ENCODE results near the gene NR3C2. TPM values are rescaled to one million over a fixed set of nuclear protein-coding genes. Genes with fewer than 3 reads are reported as not detected.

Gene NR3C2
- total RNA-seq, 1 experiment from 2014 or later = 2.8 TPM

- Histone ChIP-seq H3F3A (ENCODE audit: low read length, unreplicated experiment) (no peaks in the 10 kb centered on the region), H4K20me1 (ENCODE audit: low read length) (no peaks in the 10 kb centered on the region), H3K4me1 (ENCODE audit: insufficient read depth, low read length) (no peaks in the 10 kb centered on the region), H2AFZ (ENCODE audit: low read length) (no peak overlapping the region), H3K9ac (ENCODE audit: low read length) (no peak overlapping the region), H3K4me2 (ENCODE audit: low read length) (no peak overlapping the region), H3K27me3 (ENCODE audit: low read length) (no peaks in the 10 kb centered on the region), H3K4me3 (ENCODE audit: low read length) (no peak overlapping the region), H3K79me2 (ENCODE audit: low read length) (no peaks in the 10 kb centered on the region), H3K9me2 (replicated peaks; ENCODE audit: low read length) (no peaks in the 10 kb centered on the region), H3K27ac (ENCODE audit: low read length) (no peak overlapping the region), H3K9me3 (ENCODE audit: low read length) (no peaks in the 10 kb centered on the region), H3K36me3 (ENCODE audit: low read depth, low read length) (no peaks in the 10 kb centered on the region)
- TF ChIP-seq EZH2 (IDR thresholded peaks at IDR 0.05; ENCODE audit: low read length, unreplicated experiment) = no peak
- TF ChIP-seq EZH2phosphoT487 (IDR thresholded peaks at IDR 0.05; ENCODE audit: borderline replicate concordance, low read length) = no peak
- no peak for TF ChIP-seq CTCF (conservative IDR thresholded peaks at IDR 0.05; ENCODE audit: low read depth, low read length)
- DNase-seq = no peak
- intact Hi-C loops (cut with micrococcal nuclease) = no loop called here
- no TSS peak for BruUV-seq (replicated peaks)
- no peak for ATAC-seq
- POLR2A ChIA-PET (ENCODE audit: unreplicated experiment) = no interaction called here
- CTCF ChIA-PET = no interaction called here
These were observed 238.9 kb downstream of the NR3C2 start for GRCh38 chr4:148203056-148203898.

- TF ChIP-seq CTCF (conservative IDR thresholded peaks at IDR 0.05; ENCODE audit: low read depth, low read length) = no peak
- TF ChIP-seq EZH2 (IDR thresholded peaks at IDR 0.05; ENCODE audit: low read length, unreplicated experiment) = no peak
- no peak for TF ChIP-seq EZH2phosphoT487 (IDR thresholded peaks at IDR 0.05; ENCODE audit: borderline replicate concordance, low read length)
- ChIA-PET POLR2A (ENCODE audit: unreplicated experiment) (no interaction called here), CTCF (no interaction called here)
- no peaks in the 10 kb centered on the region for H3K27me3 ChIP-seq (ENCODE audit: low read length)
- no peaks in the 10 kb centered on the region for H4K20me1 ChIP-seq (ENCODE audit: low read length)
- no peak for DNase-seq
- H3K9ac ChIP-seq (ENCODE audit: low read length) = no peak overlapping the region
- H3K79me2 ChIP-seq (ENCODE audit: low read length) = no peaks in the 10 kb centered on the region
- no peaks in the 10 kb centered on the region for H3K9me3 ChIP-seq (ENCODE audit: low read length)
- H3K27ac ChIP-seq (ENCODE audit: low read length) = no peak overlapping the region
- no peaks in the 10 kb centered on the region for H3K36me3 ChIP-seq (ENCODE audit: low read depth, low read length)
- ATAC-seq = no peak
- no peak overlapping the region for H3K4me2 ChIP-seq (ENCODE audit: low read length)
- BruUV-seq (replicated peaks) = no TSS peak
- H3K9me2 ChIP-seq (replicated peaks; ENCODE audit: low read length) = no peaks in the 10 kb centered on the region
- intact Hi-C loops (cut with micrococcal nuclease) = no loop called here
- no peak overlapping the region for H3K4me3 ChIP-seq (ENCODE audit: low read length)
- H3K4me1 ChIP-seq (ENCODE audit: insufficient read depth, low read length) = no peaks in the 10 kb centered on the region
- no peaks in the 10 kb centered on the region for H3F3A ChIP-seq (ENCODE audit: low read length, unreplicated experiment)
- H2AFZ ChIP-seq (ENCODE audit: low read length) = no peak overlapping the region
These were observed 241.3 kb downstream of the NR3C2 start for GRCh38 chr4:148200960-148201359.

- H3K9me2 ChIP-seq (replicated peaks; ENCODE audit: low read length) = no peaks in the 10 kb centered on the region
- H3K27me3 ChIP-seq (ENCODE audit: low read length) = no peaks in the 10 kb centered on the region
- ATAC-seq (no peak), DNase-seq (no peak)
- H3K9me3 ChIP-seq (ENCODE audit: low read length) = no peaks in the 10 kb centered on the region
- BruUV-seq (replicated peaks) = no TSS peak
- no peaks in the 10 kb centered on the region for H3F3A ChIP-seq (ENCODE audit: low read length, unreplicated experiment)
- H2AFZ ChIP-seq (ENCODE audit: low read length) = no peak overlapping the region
- no peak for TF ChIP-seq EZH2phosphoT487 (IDR thresholded peaks at IDR 0.05; ENCODE audit: borderline replicate concordance, low read length)
- TF ChIP-seq EZH2 (IDR thresholded peaks at IDR 0.05; ENCODE audit: low read length, unreplicated experiment) = no peak
- no peak for TF ChIP-seq CTCF (conservative IDR thresholded peaks at IDR 0.05; ENCODE audit: low read depth, low read length)
- ChIA-PET POLR2A (ENCODE audit: unreplicated experiment) (no interaction called here), CTCF (no interaction called here)
- H3K27ac ChIP-seq (ENCODE audit: low read length) = no peak overlapping the region
- no peak overlapping the region for H3K4me2 ChIP-seq (ENCODE audit: low read length)
- intact Hi-C loops (cut with micrococcal nuclease) = no loop called here
- H3K79me2 ChIP-seq (ENCODE audit: low read length) = no peaks in the 10 kb centered on the region
- H3K4me3 ChIP-seq (ENCODE audit: low read length) = no peak overlapping the region
- H3K4me1 ChIP-seq (ENCODE audit: insufficient read depth, low read length) = no peaks in the 10 kb centered on the region
- no peak overlapping the region for H3K9ac ChIP-seq (ENCODE audit: low read length)
- H4K20me1 ChIP-seq (ENCODE audit: low read length) = no peaks in the 10 kb centered on the region
- H3K36me3 ChIP-seq (ENCODE audit: low read depth, low read length) = no peaks in the 10 kb centered on the region
These were observed 246.1 kb downstream of the NR3C2 start for GRCh38 chr4:148196164-148196563.
